Endothelial cell of umbilical vein (primary cell): Measurements from ENCODE around the gene TAX1BP3.

Experiments
- CTCF ChIP-seq, 2 donors: IDR thresholded peaks; 1 replicate in 1 of 2; 2 replicates in 1 of 2; pipeline ENCODE4 v1.5.1; 2011; ENCODE audit warnings: low read length in 2 of 2, mild to moderate bottlenecking in 2 of 2, moderate library complexity in 2 of 2, control low read depth in 1 of 2, inconsistent platforms in 1 of 2, low read depth in 1 of 2; ENCODE audit not compliant: insufficient read depth in 1 of 2; ENCODE audit errors: extremely low read depth in 1 of 2
- EZH2 ChIP-seq: IDR thresholded peaks from 2 replicates; pipeline ENCODE4 v1.6.1; 2012; ENCODE audit warnings: borderline replicate concordance, low read depth, mild to moderate bottlenecking, moderate library complexity, low read length, inconsistent platforms; ENCODE audit not compliant: severe bottlenecking
- FOS ChIP-seq: IDR thresholded peaks from 2 replicates; pipeline ENCODE4 v1.6.1; 2011; ENCODE audit warnings: mild to moderate bottlenecking, low read length, moderate library complexity, borderline replicate concordance; ENCODE audit not compliant: insufficient read depth
- GATA2 ChIP-seq: IDR thresholded peaks from 2 replicates; pipeline ENCODE4 v1.7.0; 2011; ENCODE audit warnings: low read depth, mild to moderate bottlenecking, moderate library complexity, mixed read lengths, low read length; ENCODE audit not compliant: insufficient read length, insufficient read depth
- MAX ChIP-seq: IDR thresholded peaks from 2 replicates; pipeline ENCODE4 v1.6.1; 2011; ENCODE audit not compliant: insufficient read depth, insufficient read length
- MYC ChIP-seq: IDR thresholded peaks from one replicate; pipeline ENCODE4 v1.6.1; 2011; ENCODE audit warnings: mild to moderate bottlenecking, low read depth, low read length
- POLR2A ChIP-seq: IDR thresholded peaks from 2 replicates; pipeline ENCODE4 v1.6.1; 2012; ENCODE audit warnings: low read depth, mild to moderate bottlenecking, control low read depth, low read length
- POLR2AphosphoS5 ChIP-seq: IDR thresholded peaks from 2 replicates; pipeline ENCODE4 v1.6.1; 2012; ENCODE audit warnings: low read depth, mild to moderate bottlenecking, control low read depth, low read length, moderate library complexity; ENCODE audit not compliant: insufficient read depth

- TF ChIP-seq CTCF (IDR thresholded peaks at IDR 0.05; ENCODE audit: extremely low read depth in 1 of 2, insufficient read depth in 1 of 2, low read depth in 1 of 2, low read length in 2 of 2) = no peak
- TF ChIP-seq FOS = no peak
- no peak for TF ChIP-seq EZH2
- no peak for TF ChIP-seq MAX
- no peak for TF ChIP-seq POLR2A
- TF ChIP-seq POLR2AphosphoS5 = no peak
- TF ChIP-seq MYC = no peak
- no peak for TF ChIP-seq GATA2
Measured at GRCh38 chr17:3682033-3682432, 13.7 kb upstream of the TAX1BP3 start.
